ENCODE results near the gene ATXN7L2. TPM values are rescaled to one million over a fixed set of nuclear protein-coding genes. Genes with fewer than 3 reads are reported as not detected.

ATXN7L2 gene
- total and polyA plus RNA-seq, 2 experiments from 2014 or later = 6.6 to 9.3 TPM

DNA sequence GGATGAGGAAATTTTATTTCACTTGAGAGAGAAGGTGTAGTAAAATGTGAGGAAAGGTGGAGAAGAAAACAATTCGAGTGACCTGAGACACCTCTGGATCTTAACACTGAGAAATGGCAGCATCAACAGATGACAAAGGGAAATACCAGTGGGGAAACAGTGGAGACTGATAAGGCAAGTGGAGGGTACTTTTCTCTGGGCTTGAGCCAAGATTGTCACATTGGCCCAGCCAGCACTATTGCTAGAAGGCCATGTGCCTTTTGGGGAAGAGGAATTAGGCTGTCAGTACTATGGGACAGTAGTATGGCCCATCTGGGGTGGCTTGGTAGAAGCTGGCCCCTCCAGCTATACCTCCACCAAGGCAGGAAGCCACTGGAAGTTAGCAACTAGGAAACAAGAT is 9.0 kb upstream of the ATXN7L2 start:
- H3K4me2 ChIP-seq = no peak overlapping the region
- no peaks in the 10 kb centered on the region for H3K9me3 ChIP-seq (ENCODE audit: low read depth)
- no peaks in the 10 kb centered on the region for H4K20me1 ChIP-seq (ENCODE audit: insufficient read depth, poor library complexity, severe bottlenecking)
- no peaks in the 10 kb centered on the region for H3K36me3 ChIP-seq (replicated peaks; ENCODE audit: insufficient read depth, low read depth)
- no peaks in the 10 kb centered on the region for H3K9me2 ChIP-seq (replicated peaks; ENCODE audit: insufficient read depth)
- no peaks in the 10 kb centered on the region for H3K4me1 ChIP-seq (ENCODE audit: insufficient read depth)
- TF ChIP-seq, protein P1, sequence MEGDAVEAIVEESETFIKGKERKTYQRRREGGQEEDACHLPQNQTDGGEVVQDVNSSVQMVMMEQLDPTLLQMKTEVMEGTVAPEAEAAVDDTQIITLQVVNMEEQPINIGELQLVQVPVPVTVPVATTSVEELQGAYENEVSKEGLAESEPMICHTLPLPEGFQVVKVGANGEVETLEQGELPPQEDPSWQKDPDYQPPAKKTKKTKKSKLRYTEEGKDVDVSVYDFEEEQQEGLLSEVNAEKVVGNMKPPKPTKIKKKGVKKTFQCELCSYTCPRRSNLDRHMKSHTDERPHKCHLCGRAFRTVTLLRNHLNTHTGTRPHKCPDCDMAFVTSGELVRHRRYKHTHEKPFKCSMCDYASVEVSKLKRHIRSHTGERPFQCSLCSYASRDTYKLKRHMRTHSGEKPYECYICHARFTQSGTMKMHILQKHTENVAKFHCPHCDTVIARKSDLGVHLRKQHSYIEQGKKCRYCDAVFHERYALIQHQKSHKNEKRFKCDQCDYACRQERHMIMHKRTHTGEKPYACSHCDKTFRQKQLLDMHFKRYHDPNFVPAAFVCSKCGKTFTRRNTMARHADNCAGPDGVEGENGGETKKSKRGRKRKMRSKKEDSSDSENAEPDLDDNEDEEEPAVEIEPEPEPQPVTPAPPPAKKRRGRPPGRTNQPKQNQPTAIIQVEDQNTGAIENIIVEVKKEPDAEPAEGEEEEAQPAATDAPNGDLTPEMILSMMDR (IDR thresholded peaks at IDR 0.05; ENCODE audit: poor library complexity) = no peak
- no peak for TF ChIP-seq EZH2 (IDR thresholded peaks at IDR 0.05; ENCODE audit: borderline replicate concordance)
- no peak for TF ChIP-seq EZH2phosphoT487 (IDR thresholded peaks at IDR 0.05; ENCODE audit: low read depth, severe bottlenecking, unreplicated experiment)
- DNase-seq (ENCODE audit: low spot score) = no peak
- H3K4me3 ChIP-seq = no peak overlapping the region
- H3K27ac ChIP-seq = no peak overlapping the region
- H3K27me3 ChIP-seq = peaks cover 35% of the 10 kb centered on the region
- H3K79me2 ChIP-seq = no peaks in the 10 kb centered on the region
- no peak overlapping the region for H2AFZ ChIP-seq
- WGBS (ENCODE audit: low lambda C conversion rate, missing lambda C conversion rate) = 83% methylated on average over 1 of the region's 1 CpG

DNA sequence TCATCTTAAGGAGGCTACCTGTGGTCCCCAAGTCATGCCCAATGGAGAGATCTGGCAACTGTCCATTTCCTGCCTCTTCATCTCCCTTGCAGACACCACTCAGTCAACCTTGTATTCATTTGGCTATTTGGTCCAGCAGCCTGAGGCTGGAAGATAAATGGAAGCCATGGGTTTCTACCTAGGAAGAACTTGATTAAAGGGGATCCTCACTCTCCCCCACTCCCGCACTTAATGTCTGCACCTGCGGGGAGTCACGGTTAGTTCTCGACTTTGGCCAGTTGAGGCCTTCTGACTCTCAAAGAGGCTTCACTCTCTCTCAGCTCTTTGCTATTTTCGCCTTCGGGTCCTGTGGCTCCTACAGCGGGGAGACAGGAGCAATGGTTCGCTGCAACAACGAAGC is 8.4 kb upstream of the ATXN7L2 start:
- no peaks in the 10 kb centered on the region for H3K9me3 ChIP-seq (ENCODE audit: low read depth)
- H3K27ac ChIP-seq = no peak overlapping the region
- no peaks in the 10 kb centered on the region for H3K79me2 ChIP-seq
- peaks cover 30% of the 10 kb centered on the region for H3K27me3 ChIP-seq
- no peaks in the 10 kb centered on the region for H3K9me2 ChIP-seq (replicated peaks; ENCODE audit: insufficient read depth)
- H3K4me3 ChIP-seq = no peak overlapping the region
- H4K20me1 ChIP-seq (ENCODE audit: insufficient read depth, poor library complexity, severe bottlenecking) = no peaks in the 10 kb centered on the region
- DNase-seq (ENCODE audit: low spot score) = no peak
- H3K4me1 ChIP-seq (ENCODE audit: insufficient read depth) = no peaks in the 10 kb centered on the region
- H2AFZ ChIP-seq = no peak overlapping the region
- TF ChIP-seq EZH2phosphoT487 (IDR thresholded peaks at IDR 0.05; ENCODE audit: low read depth, severe bottlenecking, unreplicated experiment) (no peak), EZH2 (IDR thresholded peaks at IDR 0.05; ENCODE audit: borderline replicate concordance) (no peak)
- TF ChIP-seq, protein P1 (IDR thresholded peaks at IDR 0.05; ENCODE audit: poor library complexity) = no peak
- no peaks in the 10 kb centered on the region for H3K36me3 ChIP-seq (replicated peaks; ENCODE audit: insufficient read depth, low read depth)
- 84% methylated on average over 9 of the region's 9 CpGs for WGBS (ENCODE audit: low lambda C conversion rate, missing lambda C conversion rate)
- H3K4me2 ChIP-seq = no peak overlapping the region

DNA sequence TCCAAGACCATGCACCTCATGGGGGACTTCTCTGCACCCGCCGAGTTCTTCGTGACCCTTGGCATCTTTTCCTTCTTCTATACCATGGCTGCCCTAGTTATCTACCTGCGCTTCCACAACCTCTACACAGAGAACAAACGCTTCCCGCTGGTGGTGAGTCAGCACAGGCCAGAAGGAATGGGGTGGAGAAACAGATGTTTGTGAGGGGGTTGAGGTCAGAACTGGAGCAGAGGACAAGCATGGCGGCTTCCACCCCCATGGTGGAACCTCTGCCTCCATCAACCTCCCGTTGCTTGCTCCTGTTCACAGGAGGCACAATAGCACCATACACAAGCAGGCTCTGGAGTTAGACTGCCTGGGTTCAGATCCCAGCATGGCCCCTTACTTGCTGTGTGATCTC is 6.9 kb upstream of the ATXN7L2 start:
- TF ChIP-seq, protein P1 (IDR thresholded peaks at IDR 0.05; ENCODE audit: poor library complexity) = no peak
- no peak for TF ChIP-seq EZH2phosphoT487 (IDR thresholded peaks at IDR 0.05; ENCODE audit: low read depth, severe bottlenecking, unreplicated experiment)
- no peak for TF ChIP-seq EZH2 (IDR thresholded peaks at IDR 0.05; ENCODE audit: borderline replicate concordance)
- Histone ChIP-seq H3K4me3 (no peak overlapping the region), H3K27ac (no peak overlapping the region), H4K20me1 (ENCODE audit: insufficient read depth, poor library complexity, severe bottlenecking) (no peaks in the 10 kb centered on the region), H3K36me3 (replicated peaks; ENCODE audit: insufficient read depth, low read depth) (no peaks in the 10 kb centered on the region), H3K4me1 (ENCODE audit: insufficient read depth) (no peaks in the 10 kb centered on the region), H3K79me2 (no peaks in the 10 kb centered on the region), H2AFZ (no peak overlapping the region), H3K4me2 (no peak overlapping the region), H3K9me3 (ENCODE audit: low read depth) (no peaks in the 10 kb centered on the region), H3K9me2 (replicated peaks; ENCODE audit: insufficient read depth) (no peaks in the 10 kb centered on the region), H3K27me3 (peaks cover 22% of the 10 kb centered on the region)
- no peak for DNase-seq (ENCODE audit: low spot score)
- WGBS (ENCODE audit: low lambda C conversion rate, missing lambda C conversion rate) = 92% methylated on average over 8 of the region's 8 CpGs

DNA sequence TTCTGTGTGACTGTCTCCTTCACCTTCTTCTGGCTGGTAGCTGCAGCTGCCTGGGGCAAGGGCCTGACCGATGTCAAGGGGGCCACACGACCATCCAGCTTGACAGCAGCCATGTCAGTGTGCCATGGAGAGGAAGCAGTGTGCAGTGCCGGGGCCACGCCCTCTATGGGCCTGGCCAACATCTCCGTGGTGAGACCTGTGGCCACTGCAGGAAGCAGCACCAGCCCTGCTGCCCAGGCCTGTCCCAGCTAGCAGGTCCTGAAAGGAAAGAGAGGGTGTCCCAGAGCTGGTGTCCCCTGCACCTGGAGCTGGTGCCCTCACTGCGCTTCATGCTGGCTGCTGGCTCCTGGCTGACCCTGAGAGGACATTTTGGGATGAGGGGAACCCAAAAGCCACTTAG is 5.9 kb upstream of the ATXN7L2 start:
- H3K9me3 ChIP-seq (ENCODE audit: low read depth) = no peaks in the 10 kb centered on the region
- no peak overlapping the region for H3K4me2 ChIP-seq
- H2AFZ ChIP-seq = no peak overlapping the region
- no peaks in the 10 kb centered on the region for H3K79me2 ChIP-seq
- H3K27ac ChIP-seq = no peak overlapping the region
- no peak overlapping the region for H3K4me3 ChIP-seq
- H3K4me1 ChIP-seq (ENCODE audit: insufficient read depth) = peaks cover under 1% of the 10 kb centered on the region
- DNase-seq (ENCODE audit: low spot score) = no peak
- no peaks in the 10 kb centered on the region for H3K36me3 ChIP-seq (replicated peaks; ENCODE audit: insufficient read depth, low read depth)
- no peaks in the 10 kb centered on the region for H4K20me1 ChIP-seq (ENCODE audit: insufficient read depth, poor library complexity, severe bottlenecking)
- 82% methylated on average over 6 of the region's 6 CpGs for whole genome bisulfite sequencing (ENCODE audit: low lambda C conversion rate, missing lambda C conversion rate)
- TF ChIP-seq, protein P1 (IDR thresholded peaks at IDR 0.05; ENCODE audit: poor library complexity) = no peak
- TF ChIP-seq EZH2phosphoT487 (IDR thresholded peaks at IDR 0.05; ENCODE audit: low read depth, severe bottlenecking, unreplicated experiment) = no peak
- TF ChIP-seq EZH2 (IDR thresholded peaks at IDR 0.05; ENCODE audit: borderline replicate concordance) = no peak
- no peaks in the 10 kb centered on the region for H3K9me2 ChIP-seq (replicated peaks; ENCODE audit: insufficient read depth)
- peaks cover 22% of the 10 kb centered on the region for H3K27me3 ChIP-seq

Measured in hepatocyte (in vitro differentiated cells).